AG10803 (cell line): ENCODE data around the gene COL16A1.
"Not testable (repeated sequence)": the region's sequence is repeated elsewhere in the genome, so short reads cannot be mapped to it uniquely, and the experiment has no call there.

Experiments used
- DNase-seq: peaks from one replicate; pipeline ENCODE4 v3.0.0; 2010; ENCODE audit warnings: low read depth
- H3K4me3 ChIP-seq: 2 replicates; pipeline ENCODE4 v1.5.1; 2011; ENCODE audit warnings: mild to moderate bottlenecking, low read length, control low read depth
- TF ChIP-seq, protein P1 (sequence below): conservative IDR thresholded peaks from 2 replicates; pipeline ENCODE4 v1.5.1; 2011; ENCODE audit warnings: mild to moderate bottlenecking, low read length, control low read depth, inconsistent platforms

The COL16A1 gene

DNA sequence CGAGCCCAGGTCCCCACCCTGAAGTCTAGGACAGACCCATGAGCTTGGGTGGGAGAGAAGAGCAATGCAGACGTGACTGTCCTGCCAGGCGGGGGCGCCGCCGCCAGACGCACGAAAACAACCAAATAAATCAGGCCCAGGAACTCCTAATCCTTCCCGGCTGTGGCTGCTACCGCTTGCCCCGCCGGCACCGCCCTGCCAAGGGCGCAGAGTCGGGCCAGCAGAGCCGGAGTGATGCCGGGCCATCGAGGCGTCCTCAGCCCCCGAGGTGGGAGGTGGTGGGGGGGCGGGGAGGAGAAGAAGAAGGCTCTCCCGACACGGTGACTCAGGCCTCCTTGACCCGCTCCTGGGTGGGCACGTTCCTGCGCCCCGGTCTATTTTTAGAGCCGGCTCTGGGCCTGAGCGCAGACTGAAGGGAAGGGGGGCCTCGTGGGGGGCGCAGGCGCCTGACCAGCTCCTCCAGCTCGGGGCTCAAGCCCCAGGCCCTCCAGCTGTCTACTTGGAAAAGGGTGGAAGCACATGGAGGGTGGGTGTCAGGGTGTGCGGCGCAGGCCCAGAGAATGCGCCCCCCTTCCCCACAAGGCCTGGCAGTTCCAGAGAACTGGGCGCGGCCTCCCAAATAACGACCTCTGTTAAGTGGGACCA is 10.7 kb upstream of the COL16A1 start:
- TF ChIP-seq, protein P1, sequence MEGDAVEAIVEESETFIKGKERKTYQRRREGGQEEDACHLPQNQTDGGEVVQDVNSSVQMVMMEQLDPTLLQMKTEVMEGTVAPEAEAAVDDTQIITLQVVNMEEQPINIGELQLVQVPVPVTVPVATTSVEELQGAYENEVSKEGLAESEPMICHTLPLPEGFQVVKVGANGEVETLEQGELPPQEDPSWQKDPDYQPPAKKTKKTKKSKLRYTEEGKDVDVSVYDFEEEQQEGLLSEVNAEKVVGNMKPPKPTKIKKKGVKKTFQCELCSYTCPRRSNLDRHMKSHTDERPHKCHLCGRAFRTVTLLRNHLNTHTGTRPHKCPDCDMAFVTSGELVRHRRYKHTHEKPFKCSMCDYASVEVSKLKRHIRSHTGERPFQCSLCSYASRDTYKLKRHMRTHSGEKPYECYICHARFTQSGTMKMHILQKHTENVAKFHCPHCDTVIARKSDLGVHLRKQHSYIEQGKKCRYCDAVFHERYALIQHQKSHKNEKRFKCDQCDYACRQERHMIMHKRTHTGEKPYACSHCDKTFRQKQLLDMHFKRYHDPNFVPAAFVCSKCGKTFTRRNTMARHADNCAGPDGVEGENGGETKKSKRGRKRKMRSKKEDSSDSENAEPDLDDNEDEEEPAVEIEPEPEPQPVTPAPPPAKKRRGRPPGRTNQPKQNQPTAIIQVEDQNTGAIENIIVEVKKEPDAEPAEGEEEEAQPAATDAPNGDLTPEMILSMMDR, result peak; percentile 52
- H3K4me3 ChIP-seq, result peak overlapping the region; percentile 39
- peak; percentile 75 for DNase-seq

DNA sequence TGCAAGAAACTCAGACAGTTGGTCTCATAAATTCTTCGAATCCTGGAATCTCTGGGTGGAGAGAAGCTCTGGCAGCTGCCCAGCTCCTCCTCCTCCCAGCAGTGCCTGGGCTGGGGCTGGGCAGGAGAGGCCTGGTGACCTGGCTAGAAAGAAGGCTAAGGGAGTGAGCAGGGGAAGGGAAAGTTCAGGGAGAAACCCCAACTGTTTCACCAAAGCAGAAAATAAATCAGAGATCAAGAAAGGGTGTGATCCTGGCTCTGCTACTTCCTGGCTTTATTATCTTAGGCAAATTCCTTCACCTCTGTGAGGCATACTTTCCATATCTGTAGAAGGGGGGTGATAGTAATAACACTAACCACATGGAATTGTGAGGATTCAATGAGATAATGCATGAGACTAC is 8.8 kb upstream of the COL16A1 start:
- TF ChIP-seq, protein P1, result no peak
- DNase-seq, result peak; percentile 92
- no peak overlapping the region for H3K4me3 ChIP-seq

DNA sequence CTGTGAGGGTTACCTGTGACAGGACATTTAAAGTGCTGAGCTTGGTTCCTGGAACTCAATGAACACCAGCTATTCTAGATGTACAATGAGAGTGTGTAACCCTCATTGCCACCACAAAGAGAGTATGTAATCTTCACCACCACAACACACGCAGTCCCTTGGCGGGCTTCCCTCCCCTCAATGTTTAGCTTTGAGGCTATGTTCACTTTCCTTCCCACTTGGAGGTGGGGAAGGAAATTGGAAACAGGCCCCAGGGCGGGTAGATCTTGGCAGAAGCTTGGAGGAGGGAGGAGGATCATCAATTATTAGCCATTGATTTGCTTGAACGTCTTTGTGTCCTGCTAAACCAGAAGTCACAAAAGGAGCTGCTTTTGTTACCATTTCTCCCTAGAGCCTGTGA is 8.3 kb upstream of the COL16A1 start:
- H3K4me3 ChIP-seq, result peak overlapping the region; percentile 20
- TF ChIP-seq, protein P1, result no peak
- DNase-seq, result peak; percentile 80

DNA sequence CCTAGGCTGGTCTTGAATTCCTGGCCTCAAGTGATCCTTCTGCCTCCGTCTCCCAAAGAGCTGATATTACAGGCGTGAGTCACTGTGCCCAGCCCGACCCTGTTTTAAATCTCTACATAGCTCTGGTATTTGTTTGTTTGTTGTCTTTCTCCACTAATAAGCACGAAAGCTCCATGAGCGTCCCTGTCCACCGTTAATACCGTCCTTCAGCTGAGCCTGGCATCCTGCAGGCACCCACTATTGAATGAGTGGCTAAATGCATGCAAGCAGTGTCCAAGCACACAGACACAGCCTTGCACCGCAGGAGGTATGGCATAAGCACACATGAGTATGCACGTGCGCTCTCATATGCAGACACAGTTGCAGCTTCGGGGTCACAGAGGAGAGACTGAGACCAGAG is 4.5 kb upstream of the COL16A1 start:
- H3K4me3 ChIP-seq, result no peak overlapping the region
- peak; percentile 52 for DNase-seq
- TF ChIP-seq, protein P1, result no peak

DNA sequence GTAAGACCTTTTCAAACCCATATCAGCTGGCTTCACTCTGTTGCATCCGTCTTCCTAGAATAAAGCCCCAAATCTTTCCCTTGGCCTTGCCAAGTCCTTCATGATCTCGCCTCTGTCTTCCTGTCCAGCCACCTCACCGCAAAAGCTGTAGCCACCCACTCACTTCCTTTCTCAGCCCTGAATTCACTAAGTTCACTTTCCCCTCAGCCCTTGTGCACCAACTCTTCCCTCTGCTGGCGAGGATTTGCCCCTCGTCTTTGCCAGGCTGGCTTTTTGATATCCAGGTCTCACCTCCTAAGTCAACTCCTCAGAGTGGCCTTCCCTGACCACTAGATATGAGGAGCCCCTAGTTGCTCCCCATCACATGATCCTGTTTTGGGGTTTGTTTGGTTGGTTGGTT is 3.9 kb upstream of the COL16A1 start:
- DNase-seq, result peak; percentile 68
- TF ChIP-seq, protein P1, result peak; percentile 42

DNA sequence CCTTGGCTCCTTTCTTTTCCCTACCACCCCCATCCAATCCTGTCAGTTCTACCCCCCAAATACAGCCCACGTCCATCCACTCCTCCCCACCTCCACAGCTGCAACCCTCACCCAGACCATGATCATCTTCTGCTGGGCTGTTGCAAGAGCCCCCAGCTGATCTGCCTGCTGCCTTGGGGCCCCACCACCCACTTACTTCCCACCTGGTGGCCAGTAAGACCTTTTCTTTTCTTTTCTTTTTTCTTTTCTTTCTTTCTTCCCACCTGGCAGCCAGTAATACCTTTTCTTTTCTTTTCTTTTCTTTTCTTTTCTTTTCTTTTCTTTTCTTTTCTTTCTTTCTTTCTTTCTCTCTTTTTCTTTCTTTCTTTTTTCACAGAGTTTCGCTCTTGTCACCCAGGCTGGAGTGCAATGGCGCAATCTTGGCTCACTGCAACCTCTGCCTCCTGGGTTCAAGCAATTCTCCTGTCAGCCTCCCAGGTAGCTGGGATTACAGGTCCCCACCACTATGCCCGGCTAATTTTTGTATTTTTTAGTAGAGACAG is 3.3 kb upstream of the COL16A1 start:
- not testable (repeated sequence) for H3K4me3 ChIP-seq, DNase-seq

More for the DNA sequence above, 3.9 kb upstream of the COL16A1 start:
- no peak overlapping the region for H3K4me3 ChIP-seq

DNA sequence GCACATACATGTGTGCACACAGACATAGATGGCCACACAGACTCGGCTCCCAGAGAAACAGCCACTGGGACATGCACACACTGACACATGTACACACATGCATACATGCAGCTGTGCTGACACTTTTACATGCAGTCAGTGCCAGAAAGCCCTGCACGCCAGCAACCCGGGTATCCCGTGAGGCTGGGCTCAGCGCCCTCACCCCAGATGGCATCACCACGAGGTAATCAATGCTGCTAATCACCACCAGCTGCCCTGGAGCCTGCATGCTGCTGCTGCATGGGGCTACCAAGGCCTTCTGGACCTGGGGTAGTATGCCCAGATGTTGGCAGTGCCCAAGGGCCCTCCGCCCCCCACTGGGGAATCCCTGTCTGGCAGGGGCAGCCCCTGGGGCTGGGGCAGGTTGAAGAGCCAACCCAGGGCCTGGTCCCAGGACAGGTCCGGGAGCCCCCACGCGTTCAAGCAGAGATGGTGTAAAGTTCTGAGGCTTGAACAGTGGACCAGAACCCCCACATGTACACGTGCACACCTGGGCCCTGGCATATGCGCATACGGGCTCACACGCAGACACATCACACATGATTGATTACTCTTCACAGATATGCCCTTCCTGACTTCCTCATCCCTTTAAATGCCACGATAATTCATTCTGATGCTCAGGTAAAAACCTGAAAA is 2.7 kb upstream of the COL16A1 start:
- no peak overlapping the region for H3K4me3 ChIP-seq
- peak; percentile 38 for DNase-seq
- TF ChIP-seq, protein P1, result no peak
